M059J (cell line): ENCODE data around the gene FHOD3. TPM values are rescaled to one million over a fixed set of nuclear protein-coding genes. Genes with fewer than 3 reads are reported as not detected.

ENCODE experiments used
- DNase-seq: peaks from one replicate; pipeline ENCODE4 v3.0.0-alpha.2; 2012; ENCODE audit warnings: low read depth
- total RNA-seq: library from RNA; depleted of rRNA; stranded (reverse); fragments of >200 nt; shearing (Covaris generic); gene quantifications from 2 replicates; pipeline ENCODE4 v1.2.3, GENCODE V29; 2014

Gene FHOD3
- total RNA-seq, 1 experiment from 2014 or later = 13.1 TPM

DNA sequence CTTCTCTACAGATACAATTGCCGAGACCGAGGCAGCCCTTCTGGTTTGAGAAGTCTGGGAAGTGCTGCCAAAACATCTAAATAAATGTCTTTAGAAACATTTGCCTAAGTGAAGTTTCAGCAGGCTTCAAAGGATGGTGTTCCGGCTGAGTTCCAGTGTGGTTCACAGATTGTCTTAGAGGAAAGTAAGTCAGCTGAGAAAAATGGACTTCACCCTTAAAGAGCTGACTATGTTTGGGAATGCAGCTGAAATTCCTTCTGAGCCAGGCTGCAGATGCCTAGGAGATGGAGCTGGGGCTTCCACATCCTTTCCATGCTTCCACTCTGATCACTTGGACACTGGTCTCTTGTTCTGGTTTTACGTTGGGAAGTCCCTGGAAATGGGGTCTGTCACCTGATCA, 83.6 kb downstream of the FHOD3 start:
- no peak for DNase-seq

DNA sequence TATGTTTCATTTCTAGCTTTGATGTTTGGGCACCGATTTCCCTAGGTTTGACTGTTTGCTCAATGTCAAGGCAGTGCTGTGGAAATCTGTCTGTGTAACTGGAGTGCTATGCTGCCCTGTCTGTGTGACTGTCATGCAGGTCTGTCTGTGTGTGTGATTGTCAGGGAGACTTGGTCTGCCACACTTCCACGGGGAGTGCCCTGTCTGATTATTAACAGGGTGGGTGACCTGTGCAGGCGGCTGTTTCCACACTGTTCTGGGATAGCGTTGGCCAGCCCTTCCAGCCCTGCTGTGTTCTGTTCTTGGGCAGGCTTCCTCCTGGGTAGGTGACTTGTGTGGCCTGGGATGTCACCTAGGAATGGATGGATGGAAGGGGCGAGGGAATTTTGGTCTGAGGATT, 85.3 kb downstream of the FHOD3 start:
- no peak for DNase-seq

DNA sequence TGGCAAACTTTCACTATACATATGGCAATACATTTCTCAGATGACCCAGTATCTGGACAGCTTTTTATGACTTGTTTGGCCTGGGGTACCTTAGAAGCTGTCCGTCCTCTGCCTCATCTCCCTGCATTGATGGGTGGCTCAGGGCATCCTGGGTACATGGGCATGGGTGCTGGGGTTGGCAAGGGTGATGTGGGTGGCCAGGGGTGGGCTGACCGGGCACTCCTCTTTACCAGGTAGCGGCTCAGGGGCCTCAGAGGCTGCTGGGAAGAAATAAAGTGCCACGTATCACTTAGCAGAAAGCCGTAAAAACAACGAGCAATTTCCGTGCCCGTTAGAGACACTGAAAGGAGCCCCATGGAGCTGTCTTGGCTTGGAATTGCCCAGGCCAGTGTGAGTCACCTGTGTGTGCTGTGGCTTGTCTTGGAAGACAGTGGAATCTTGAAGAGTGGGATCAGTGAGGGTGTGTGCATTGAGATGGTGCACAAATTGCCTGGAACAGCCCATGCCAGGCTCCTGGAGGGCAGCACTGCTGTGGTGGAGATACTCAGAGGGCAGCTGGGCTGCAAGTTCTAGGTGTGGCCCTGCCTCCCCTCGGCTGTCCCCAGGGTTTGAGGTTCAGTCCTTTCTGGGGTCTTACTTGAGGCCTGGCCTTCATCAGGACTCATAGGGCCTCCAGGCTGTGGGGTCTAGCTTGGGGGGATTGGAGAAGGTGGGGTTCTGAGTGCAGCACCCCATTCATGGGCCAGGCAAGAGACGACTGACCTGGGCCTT, 88.8 kb downstream of the FHOD3 start:
- peak; percentile 26 for DNase-seq

DNA sequence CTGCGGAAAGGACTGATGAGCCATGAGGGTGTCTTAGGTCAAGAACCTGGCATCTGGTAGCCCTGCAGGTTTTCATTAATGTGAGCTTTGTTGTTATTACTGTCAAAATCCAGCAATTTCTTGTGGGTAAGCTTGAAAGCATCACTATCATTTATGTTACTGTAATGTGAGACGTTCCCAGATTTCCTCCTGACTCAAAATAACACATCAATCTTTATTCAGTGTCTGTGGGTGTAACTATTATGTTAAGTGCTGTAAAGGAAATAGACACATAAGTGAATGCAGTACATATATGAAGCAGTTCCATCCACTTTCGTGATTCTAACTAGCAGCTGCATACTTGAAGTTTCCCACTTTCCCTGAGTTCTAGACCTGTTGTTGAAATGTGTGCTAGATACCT, 89.8 kb downstream of the FHOD3 start:
- no peak for DNase-seq

DNA sequence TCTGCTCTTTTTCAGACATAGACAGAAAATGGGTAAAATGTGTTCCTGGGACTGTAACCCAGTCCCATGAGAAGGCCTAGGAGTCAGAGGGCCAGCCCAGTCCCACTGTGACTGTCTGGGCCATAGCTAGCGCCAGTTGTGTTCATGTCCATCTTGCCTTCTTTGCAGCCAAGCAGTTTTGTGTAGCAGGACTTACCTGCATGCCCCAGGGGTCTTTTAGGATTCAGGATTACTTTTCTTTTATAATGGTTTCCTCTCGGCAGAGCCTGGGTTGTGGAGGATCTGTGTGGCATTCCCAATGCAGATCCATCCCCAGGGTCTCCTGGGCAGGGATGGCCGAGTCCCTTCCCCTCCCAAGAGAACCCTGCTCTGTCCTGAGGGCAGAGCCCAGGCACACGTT, 90.8 kb downstream of the FHOD3 start:
- DNase-seq = no peak

DNA sequence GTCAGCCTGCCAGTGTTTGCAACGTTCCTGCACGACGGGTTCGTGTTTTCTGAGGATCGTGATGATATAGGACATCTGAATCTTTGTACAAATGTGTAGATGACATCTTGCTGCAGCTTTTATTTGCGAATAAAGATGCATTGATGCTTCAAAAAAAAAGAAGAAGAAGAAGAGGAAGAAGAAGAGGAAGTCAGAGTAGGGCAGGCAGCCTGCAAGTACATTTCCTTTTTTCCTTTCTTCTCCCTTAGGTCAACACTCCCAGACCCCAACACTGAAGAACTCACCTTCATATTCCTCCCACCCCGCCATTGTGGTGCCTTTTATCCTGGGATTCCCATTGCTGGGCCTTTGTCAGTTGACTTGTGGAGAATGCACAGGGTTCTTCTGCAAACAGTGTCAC, 91.5 kb downstream of the FHOD3 start:
- no peak for DNase-seq

DNA sequence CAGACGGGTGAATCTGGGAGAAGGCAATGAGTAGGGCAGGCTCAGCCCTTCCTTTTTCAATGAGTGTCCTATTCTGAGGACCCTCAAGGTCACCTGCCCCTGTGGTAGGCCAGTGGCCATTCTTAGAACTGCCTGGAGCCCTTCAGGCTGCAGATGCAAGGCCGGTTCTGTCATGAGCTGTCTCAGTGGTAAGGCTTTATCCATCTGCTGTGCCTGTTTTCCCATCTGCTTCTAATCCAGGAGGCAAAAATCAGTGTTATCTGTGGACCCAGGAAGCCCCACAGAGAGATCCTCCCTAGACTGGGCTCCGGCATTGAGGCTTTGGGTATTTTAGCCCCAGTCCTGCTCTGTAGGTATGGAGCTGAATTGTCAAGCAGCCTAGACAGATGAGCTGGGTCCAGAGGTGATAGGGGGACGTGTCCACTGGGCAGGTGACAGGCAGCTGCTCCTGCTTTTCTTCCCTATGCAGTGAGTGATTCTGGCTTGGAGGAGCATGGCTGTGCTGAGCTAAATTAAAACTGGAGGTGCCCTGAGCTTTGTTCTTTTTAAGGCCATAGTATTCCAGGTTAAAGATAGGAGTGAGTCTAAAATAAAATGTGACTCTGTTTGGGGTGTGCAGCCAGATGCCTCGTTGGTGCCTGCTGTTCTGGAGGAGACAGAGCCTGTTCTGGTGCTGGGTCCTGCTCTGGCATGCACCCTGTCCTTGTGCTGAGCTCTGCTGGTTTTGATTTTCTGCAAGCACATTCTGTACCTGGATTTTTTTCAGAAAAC, 92.5 kb downstream of the FHOD3 start:
- DNase-seq = no peak

DNA sequence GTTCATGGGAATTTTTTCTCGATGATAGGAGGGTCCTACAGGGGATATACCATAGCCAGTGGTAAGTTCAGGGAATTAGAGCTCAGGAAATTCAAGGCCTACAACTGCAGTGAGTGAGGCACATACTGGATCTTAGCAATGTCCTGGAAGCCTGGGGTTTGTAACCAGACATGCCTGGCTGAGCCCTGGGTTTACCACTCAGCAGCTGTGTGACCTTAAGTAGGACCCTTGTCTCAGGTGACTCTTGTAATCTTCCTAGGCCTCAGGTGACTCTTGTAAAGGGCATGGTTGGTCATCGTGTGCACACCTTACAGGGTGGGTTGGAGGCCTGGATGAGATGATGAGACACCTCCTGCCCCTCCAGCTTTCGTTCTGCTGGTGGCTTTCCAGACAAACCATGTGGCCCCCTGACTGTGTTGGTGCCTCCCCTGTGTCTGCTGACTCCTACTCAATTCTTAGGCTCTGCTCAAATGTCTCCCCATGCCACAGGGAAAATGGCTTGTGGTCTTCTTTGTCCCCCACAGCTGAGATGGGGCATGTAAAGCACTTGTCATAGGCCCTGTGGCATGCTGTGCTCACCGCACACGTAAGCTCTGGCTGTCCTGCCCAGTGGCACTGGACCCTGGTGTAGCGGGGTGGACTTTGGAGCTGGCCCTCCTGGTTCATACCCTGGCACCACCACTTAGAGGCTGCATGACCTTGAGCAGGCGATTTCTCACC, 94.1 kb downstream of the FHOD3 start:
- DNase-seq = no peak

DNA sequence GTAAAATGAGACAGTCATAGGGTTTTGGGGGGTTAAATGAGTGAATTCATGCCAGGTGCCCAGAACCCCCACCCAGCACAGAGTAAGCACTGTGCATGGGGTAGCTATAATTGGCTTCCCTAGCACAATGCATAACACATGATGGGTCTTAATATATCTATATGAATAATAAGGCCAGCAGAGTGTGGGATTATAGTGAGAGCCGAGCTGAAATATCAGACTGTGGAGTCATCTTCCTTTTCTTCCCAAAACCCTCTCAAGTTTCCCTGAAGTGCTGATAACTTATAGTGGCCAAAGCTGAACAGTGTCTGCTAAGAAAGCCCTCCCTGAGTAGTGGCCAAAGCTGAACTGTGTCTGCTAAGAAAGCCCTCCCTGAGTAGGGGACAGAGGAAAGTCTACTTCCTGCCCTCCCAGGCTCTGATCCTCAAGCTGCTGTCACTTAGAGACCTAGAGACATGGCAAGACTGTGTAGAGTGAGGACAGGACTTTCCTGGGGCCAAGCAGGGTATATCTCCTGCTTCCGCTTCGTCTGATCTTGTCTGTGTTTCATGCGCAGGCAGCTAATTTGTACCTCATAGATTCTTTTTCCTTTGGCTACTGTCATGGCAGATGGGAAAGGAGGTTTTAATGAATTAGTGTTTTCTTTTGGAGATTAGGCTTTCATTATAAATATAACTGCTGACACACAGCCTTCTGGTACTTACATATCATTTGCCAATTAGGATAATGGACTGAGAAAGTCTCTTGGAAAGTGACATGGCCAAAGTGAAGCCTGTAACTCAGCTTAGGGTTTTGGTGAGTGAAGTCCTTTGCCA, 94.9 kb downstream of the FHOD3 start:
- no peak for DNase-seq

DNA sequence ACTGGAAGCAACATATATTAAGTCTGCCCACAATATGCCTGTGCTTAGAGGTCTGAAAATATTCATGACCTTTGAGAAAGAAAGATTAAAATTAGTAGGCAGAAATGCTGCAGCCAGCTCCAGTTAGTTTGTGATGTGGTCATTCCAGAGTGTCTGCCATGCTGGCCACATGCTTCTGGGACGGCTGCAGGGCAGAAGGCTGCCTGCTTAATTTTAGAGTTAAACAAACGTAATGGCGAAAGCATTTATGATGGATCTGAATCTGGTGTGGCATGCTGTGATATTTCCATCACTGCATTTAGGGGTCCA, 95.4 kb downstream of the FHOD3 start:
- DNase-seq = no peak

DNA sequence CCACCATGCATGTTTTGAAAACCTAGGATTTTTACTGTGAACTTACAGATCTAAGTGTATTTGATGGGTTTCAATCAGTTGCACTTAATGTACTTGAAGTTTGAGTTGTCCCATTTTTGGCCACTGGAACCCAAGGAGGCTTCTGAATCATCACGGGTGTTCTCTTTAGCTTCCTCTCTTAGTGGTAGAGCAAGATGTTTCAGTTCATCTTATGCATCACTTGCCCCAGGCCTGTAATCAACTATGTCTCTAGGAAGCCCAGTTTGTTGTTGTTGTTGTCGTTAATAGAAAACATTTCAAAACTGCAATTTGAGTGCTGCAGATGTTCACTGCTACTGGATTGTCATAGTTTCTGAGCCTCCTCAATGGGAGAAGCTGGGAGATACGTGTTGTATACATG, 97.0 kb downstream of the FHOD3 start:
- no peak for DNase-seq

DNA sequence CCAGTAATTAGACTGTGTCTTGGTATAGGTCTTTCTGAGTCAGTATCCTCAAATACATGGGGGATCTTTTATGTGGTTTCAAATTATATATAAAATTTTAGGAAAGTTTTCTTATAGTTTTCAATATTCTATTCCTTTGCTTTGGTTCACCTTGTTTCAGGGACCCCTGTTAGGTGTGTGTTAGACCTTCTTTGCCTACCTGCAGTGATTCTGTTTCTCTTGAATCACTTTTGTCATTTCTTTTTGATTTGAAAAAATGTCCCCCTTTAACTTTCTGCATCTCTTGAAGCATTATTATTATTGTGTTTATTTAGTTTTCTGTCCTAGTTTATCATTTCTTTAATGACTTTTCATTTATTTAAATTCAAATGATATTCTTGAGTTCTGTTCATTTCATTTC, 98.7 kb downstream of the FHOD3 start:
- DNase-seq = no peak

DNA sequence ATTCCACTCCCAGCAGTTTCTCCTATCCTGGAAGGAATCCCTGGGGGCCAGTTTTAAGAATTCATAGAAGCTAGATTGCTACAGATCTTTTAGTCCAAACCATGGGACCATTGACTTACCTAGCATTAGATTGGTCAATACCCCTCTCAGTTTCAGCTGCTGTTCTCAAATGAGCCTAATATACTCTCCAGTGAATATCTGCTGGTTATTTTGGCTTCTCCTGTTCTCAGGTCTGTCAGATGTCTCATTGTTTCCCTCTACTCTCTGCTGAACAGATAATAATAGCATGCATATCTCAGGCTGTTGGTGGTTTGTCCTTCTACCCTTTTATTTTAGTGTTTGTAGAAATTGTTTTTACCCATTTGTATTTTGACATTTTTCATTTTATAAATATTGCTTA, 99.5 kb downstream of the FHOD3 start:
- no peak for DNase-seq

DNA sequence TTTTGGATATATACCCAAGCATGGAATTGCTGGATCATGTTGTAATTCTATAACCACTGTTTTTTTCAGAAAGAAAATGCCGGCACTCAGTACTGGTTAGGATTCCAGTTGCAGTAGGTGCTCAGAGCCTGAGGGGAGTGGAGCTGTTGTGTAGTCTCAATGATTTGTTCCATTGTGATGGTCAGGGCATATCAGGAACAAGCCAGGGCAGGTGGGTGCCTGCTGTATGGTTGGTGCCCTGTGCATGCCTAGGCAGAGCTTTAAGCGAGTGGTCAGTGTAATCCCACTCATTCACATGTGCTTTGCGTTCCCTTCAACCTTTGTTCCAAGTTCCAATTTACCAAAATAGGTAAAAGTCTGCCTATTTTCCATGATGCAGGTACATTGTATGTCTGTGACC, 100.9 kb downstream of the FHOD3 start:
- DNase-seq = no peak

DNA sequence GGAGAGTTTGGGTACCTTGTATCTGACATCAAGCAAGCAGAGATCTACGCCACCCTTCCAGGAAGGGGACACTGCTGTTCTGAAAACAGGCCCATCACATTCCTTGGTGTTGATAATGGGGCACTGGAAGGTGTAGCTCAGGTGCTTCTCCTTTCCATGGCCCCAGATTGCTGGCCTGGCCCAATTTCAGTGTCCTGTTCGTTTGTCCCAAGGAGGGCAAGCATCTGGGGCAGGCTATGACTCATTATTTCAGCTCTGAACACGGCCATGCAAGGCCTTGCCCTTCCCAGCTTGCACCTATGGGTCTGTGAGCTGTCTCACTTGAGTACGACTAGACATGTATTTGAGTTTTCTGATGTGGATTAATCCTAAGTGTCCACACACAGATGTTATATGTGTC, 101.5 kb downstream of the FHOD3 start:
- no peak for DNase-seq

DNA sequence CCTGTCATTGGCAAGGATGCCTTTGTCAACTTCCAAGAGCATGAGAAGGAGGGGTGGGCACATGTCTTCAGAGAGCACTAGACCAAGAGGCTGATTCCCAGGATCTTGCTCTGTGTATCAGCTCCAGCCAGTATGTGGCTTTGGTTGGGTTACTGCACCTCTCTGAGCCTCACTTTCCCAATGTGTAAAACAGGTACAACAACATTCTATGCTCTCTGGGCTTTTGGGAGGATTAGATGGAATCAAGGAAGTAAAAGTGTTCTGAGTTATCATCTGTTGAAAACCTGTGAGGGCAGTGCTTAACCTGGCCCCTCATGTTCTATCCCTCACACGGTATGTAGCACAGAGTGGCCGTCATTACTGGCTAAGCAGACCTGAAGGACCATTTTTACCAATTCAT, 103.9 kb downstream of the FHOD3 start:
- DNase-seq = no peak

DNA sequence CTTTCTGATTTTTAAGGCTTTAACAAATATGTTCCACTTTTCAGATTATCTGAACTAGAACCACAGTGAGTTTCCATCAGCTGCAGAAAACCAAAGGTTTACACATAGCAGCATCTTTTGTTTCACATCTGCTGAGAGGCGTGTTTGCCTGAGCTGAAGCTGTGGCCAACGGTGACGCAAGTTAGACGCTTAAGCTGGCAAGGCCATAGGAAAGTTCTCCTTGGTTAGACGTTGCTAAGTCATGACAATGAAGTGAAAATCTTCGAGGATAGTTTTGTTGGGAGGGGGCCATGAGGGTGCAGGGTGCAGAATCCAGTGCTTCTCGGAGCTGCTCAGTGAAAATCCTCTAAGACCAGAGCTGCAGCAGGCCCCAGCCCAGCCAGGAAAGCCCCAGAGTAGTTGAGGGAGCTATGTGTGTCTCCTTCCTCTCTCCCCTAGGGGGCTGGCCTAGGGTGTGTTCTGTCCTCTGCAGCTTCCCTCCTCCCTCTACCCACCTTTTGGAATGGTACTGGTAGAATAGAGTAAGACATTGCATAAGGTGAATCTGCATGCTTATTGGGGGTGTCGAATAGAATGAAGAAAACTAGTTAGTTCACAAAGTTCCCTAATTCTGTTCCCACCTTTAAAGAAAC, 105.4 kb downstream of the FHOD3 start:
- no peak for DNase-seq

DNA sequence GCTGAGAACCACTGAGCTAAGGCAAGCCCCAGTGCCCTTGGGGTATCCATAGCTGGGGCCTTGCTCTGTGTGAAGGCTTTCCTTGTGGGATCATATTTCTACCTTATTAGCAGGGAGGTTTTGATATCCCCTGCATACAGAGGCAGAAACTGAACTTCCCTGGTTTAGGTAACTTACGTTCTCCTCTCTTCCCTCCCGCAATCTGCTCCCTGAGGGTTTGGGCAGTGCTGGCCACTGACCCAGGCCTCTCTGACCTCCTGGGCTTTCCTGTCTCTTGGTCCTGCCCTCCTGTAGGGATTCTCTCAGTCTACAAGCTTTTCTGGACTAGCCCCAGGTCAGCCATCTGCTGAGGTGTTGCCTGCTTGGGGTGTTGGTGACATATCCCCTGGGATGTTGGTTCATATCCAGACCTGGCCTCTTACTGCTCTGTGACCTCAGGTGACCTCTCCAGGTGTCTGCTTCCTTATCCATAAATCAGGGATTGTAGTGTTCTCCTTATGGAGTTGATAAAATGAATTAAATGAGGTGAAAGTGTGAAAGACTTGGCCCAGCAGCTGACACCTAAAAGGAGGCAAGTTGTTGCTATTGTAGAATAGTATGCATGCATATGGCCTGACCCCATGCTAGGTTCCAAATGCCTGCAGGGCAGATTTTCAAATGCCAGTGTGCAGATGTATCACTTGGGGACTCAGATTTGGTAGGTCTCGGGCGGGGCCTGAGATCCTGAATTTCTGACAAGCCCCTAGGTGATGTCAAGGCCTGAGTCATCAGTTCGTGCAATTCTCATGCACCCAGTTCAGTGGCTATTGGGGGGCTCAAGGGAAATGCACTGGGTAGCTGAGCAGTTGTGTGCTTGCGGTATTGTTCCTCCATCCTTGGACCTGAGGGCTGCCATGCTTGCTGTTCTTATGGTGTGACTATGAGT, 106.6 kb downstream of the FHOD3 start:
- no peak for DNase-seq

DNA sequence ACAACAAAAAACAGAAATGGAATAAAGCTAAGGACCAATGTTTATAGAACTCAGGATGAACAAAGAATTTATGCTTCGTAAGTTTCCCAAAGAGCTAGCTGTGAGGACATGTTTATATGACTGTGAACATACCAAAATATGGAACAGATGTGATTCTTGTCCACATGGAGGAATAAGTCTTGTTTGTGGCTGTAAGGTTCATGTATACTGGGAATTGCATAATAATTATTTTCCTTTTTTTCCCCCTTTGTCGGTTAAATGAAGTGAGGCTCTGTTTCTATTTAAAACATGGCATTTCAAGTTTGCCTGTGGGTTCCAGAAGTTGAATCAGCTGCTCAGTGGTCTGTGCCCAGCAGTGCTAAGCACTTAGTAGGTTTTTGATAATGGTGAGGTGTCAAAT, 108.1 kb downstream of the FHOD3 start:
- no peak for DNase-seq

DNA sequence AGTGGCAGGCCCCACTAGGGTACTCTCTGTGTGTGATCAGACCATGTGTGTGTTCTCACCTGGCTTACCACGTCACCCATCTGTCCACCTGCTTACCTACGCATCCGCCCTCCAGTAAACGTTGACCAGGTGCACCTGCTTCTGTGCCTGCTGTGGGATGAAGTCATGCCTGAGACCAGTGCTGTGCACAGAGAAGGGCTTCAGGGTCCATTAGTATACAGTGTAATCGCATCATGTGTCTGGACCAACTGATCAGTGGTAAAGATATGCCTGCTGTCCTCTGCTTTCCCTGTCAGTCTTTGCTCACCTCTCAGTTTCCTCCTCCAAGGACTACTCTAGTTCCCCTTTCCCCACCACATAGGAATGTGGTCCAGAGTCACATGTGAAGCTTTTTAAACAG, 109.3 kb downstream of the FHOD3 start:
- DNase-seq = no peak

DNA sequence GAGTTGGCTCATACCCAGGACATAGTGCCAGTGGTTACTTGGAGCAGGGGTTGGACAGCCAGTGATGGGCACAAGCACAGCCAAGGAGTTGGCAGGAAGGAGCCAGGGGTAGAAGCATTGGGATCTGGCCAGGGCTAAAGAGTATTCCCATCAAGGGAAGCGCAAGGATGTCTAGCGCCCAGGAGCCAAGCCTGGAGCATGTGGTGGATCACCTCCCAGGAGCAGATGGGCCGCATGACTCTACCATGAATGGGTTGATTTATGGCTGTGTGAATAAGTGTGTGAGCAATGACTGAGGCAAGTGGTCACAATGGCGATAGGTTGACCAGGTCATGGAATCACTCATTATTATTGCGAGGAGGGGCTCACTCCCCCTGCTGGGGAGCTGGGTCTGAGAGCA, 111.1 kb downstream of the FHOD3 start:
- peak; percentile 20 for DNase-seq
